ENCODE data around the gene VEGFB.

GRCh38 chr11:64255135-64256128 is 21.0 kb downstream of the VEGFB start:
- TF ChIP-seq, protein P1, sequence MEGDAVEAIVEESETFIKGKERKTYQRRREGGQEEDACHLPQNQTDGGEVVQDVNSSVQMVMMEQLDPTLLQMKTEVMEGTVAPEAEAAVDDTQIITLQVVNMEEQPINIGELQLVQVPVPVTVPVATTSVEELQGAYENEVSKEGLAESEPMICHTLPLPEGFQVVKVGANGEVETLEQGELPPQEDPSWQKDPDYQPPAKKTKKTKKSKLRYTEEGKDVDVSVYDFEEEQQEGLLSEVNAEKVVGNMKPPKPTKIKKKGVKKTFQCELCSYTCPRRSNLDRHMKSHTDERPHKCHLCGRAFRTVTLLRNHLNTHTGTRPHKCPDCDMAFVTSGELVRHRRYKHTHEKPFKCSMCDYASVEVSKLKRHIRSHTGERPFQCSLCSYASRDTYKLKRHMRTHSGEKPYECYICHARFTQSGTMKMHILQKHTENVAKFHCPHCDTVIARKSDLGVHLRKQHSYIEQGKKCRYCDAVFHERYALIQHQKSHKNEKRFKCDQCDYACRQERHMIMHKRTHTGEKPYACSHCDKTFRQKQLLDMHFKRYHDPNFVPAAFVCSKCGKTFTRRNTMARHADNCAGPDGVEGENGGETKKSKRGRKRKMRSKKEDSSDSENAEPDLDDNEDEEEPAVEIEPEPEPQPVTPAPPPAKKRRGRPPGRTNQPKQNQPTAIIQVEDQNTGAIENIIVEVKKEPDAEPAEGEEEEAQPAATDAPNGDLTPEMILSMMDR (IDR thresholded peaks at IDR 0.05): no peak
- TF ChIP-seq POLR2A (IDR thresholded peaks at IDR 0.05): no peak
